NAMALWA (cell line): ENCODE results near the gene HSH2D.
"Not testable (repeated sequence)": the region's sequence is repeated elsewhere in the genome, so short reads cannot be mapped to it uniquely, and the experiment has no call there.

ENCODE experiments used
- DNase-seq: peaks from one replicate; pipeline ENCODE4 v3.0.0-alpha.2; 2015; ENCODE audit warnings: low spot score

Gene HSH2D

DNA sequence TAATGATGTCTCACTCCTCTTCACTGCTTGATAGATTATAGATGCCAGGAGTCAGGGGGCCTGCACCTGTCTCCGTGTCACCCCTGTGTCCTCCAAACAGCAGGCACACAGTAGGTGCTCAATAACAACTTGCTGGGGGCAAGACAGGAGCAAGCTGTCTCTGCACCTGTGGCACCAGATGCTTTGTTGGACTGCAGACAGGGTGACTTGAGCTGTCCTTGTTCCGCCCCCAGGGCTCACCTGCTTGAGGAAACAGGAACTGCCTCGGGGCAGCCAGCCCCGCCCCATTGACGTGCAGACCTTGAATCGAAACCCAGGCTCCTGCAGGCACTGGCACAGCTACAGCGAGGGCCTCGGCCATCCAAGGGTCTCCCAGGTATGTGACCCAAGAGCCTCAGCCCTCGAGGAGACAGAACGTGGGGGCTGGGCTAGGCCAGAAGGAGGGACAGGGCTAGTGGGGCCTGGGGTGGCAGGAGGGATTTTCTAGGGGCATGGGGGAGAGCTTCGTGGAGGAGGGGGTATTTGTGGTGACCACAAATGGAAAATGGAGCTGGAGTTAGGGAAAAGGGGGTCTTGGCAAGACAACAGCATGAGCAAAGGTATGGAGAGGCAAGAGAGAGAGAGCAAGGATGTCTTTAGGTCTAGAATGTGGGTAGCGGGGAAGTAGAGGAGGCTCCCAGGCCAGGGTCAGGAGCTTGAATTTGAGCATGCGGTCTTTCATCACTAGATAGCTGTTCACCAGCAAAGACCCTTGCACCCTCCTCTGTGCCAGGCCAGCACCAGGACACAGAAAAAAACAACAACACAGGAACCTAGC lies at the start of gene HSH2D:
HSH2D (plus strand) TSS at position 287 of the 817 bp plus-strand sequence. CDS start 5,066 bp downstream, outside the sequence.
- peak; percentile 97 for DNase-seq

DNA sequence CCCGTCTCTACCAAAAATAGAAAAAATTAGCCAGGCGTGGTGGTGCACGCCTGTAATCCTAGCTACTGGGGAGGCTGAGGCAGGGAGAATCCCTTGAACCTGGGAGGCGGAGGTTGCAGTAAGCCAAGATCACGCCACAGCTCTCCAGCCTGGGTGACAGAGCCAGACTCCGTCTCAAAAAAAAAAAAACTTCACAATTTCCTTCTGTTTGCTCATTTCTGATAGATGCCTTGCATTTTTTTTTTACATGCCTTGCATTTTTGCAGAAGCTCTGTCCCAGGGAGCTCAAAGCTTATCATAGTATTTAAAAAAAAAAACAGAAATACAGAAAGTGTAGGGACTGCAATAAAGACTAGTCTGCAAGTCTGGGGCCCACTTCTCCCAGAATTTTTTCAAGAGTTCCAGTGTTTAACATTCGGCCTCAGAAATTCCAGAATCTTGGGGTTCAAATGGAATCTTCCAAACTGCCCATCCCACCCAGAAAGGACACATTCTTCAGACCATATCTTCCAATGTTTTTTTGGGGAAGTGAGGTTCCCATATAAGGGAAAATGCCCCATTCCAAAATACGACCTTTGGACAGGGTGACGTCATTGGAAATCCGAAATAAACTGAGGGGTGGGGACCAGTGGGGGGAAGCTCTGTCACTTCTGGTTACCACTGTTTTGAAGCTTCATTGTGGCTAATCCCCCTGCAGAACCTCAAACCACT lies 49.0 kb upstream of the HSH2D start:
- no peak for DNase-seq

GRCh38 chr19:16095071-16095571 lies 48.4 kb upstream of the HSH2D start:
- no peak for DNase-seq

DNA sequence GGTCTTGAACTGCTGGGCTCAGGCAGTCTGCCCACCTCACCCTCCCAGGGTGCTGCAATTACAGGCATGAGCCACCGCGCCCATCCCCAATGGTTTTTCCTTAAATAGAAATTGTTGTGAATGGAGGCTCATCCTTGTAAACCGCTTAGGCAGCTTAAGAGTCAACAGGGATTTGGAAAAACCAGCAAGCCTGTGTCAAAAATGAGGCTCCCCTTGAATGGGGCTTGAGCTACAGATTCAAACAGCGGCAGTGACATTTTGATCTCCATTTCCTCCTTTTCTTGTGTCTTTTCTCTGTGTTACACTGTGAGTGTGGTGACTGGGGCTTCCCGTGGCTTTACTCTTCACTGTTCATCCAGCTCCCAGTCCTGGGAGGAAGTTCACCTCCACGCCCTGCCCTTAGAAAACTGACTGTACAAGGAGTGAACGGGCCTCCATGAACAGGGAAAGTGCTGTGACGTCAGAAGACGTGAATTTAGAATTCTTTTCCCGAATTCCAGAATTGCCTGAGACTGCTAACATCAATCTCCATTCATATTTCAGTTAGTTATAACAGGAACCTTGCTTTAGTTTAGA lies 47.1 kb upstream of the HSH2D start:
- no peak for DNase-seq

DNA sequence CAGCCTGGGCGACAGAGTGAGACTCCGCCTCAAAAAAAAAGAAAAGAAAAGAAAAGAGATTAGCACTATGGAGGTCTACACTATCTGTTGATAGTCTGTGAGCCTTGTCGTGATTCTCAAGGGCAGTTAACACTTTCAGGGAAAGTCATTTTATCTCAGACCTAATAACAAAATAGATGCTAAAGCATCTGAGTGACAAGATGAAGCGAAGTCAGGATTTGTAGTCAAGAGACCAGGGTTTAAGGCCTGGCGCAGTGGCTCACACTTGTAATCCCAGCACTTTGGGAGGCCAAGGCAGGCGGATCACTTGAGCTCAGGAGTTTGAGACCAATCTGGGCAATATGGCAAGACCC lies 45.1 kb upstream of the HSH2D start:
- no peak for DNase-seq

DNA sequence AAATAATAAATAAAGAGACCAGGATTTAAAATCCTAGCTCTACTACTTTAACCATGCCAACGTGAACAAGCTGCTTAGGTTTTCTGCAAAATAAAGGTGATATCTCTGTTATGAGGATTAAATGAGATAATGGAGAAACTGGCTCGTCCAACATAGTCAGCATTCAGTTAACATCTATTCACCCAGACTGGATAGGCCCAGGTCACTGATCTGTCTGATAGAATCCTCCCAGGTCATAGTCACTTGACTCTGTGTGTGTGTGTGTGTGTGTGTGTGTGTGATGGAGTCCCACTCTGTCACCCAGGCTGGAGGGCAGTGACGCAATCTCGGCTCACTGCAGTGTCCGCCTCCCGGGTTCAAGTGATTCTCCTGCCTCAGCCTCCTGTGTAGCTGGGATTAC lies 44.7 kb upstream of the HSH2D start:
- no peak for DNase-seq

GRCh38 chr19:16099314-16099965 lies 44.0 kb upstream of the HSH2D start:
- not testable (repeated sequence) for DNase-seq

GRCh38 chr19:16100524-16100923 lies 43.0 kb upstream of the HSH2D start:
- DNase-seq, result no peak

- DNase-seq, result no peak
These were observed 38.8 kb upstream of the HSH2D start for GRCh38 chr19:16104722-16105121.

DNA sequence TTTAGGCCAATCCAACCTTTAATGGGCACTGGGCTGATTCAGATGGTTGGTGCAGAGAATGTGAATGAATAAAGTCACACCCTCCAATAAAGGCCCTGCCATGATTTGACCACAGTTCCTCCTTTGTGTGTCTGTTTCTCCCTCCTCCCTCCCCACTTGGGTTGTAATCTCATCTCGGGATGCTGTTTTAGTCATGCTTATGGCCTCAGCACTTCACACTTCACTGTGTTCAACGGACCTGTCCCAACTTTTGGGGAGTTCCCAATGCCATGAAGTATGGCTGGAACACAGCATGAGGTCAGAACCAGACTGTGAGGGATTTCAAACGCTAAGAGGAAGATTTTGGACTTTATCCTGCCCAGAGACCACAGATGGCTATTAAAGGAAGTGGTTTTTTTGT lies 37.4 kb upstream of the HSH2D start:
- no peak for DNase-seq

GRCh38 chr19:16111160-16111908 lies 32.2 kb upstream of the HSH2D start, which contains the start of gene RAB8A:
Gene RAB8A (plus strand): TSS chr19:16111889. CDS start chr19:16111902, 13 bp downstream.
- peak; percentile 99 for DNase-seq

GRCh38 chr19:16111909-16112752 lies 31.4 kb upstream of the HSH2D start:
- DNase-seq, result no peak

- peak; percentile 33 for DNase-seq
These were observed 30.7 kb upstream of the HSH2D start for GRCh38 chr19:16112778-16113177.

DNA sequence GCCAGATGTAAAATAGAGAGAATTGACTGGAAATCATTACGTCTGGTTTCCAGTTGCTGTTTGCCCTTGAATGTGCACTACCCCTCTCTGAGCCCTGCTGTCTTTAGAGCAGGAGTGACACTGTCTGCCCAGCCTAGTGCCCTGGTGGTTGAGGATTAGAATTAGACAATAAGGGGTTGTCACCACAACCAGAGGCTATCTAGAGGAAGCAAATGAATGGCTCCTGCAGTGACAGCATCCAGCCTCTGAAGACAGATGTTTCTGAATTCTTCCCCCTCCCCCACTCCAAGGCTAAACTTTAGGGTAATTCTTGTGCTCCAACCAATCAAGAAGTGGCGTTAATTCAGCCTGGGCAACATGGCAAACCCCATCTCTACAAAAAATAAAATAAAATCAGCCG lies 29.8 kb upstream of the HSH2D start:
- peak; percentile 70 for DNase-seq

DNA sequence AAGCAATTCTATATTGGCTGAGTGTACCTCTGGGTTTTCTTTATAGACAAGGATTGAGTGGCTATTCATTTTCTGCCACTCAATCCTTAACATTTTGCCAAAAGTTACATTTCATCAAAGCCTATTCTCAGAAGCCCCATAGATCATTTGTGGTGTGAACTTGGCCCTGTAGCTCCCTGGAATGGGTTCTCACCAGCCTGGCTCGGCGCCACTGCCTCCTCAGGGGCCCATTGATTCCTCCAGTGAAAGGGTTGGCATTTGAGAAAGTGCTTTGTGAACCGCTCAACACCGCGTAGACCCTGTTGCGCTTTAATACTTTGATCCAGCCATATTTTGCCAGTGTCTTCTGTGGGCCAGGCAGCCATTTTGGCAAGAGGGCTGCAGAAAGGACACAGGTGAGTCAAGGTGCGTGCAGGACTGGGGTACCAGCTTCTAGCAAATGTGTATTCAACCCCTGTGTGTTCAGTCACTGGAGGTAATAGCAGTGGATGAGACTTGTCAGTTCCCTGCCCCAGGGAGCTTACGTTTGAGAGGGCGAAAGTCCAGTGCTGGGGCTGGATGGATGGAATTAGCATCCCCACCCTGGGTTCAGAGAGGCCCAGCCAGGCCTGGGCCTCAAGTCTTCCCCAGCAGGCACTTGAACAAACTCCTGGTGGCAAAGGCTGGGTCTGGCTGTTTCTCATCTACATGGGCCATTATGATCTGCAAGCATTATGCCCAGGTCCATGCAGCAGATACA lies 28.0 kb upstream of the HSH2D start:
- DNase-seq, result no peak

GRCh38 chr19:16116067-16116466 lies 27.4 kb upstream of the HSH2D start:
- DNase-seq, result no peak

DNA sequence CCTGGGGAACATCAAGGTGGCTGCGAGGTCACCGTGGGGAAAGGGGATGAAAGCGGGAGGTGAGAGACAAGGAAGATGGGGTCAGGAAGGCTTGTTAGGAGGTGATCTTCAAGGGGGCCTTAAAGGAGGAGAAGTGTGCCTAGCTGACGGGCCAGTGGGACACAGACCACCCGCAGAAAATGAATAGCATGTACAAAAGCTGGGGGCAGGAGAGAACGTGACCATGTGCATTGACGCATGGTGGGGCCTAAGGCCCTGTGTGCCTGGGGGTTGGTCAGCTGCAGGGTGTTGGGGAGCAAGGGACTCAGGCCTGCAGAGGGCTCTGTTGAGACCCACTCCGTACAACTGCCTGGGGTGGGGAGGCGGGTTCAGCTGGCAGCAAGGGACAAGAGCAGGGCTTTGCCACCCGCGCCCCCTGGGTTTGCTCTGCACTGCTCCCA lies 25.9 kb upstream of the HSH2D start:
- DNase-seq, result peak; percentile 72

GRCh38 chr19:16118489-16119033 lies 24.9 kb upstream of the HSH2D start:
- peak; percentile 96 for DNase-seq

DNA sequence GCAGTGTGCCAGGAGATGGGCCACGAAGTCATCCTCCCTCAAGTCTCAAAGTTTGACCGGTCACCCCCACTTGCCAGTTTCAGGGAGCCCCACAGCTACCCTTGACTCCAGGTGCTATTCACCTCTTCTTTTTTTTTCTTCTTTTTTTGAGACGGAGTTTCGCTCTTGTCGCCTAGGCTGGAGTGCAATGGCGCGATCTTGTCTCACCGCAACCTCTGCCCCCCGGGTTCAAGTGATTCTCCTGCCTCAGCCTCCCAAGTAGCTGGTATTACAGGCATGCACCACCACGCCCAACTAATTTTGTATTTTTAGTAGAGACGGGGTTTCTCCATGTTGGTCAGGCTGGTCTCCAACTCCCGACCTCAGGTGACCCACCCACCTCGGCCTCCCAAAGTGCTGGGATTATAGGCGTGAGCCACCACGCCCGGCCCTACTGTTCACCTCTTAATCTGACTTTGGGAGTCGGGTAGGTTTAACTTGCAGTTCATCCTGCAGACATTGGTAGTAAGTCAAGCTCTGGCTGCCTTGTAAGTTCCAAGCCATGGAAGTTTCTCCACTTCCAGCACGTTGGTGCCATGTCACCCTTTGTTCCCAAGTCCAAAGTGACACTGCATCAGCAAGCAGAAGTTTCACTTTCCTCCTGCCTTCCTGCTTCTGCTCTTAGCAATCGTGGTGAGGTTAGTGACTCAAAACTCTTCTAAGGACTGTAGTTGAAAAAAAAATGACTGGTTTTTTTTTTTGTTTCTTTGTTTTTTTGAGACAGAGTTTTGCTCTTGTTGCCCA lies 24.2 kb upstream of the HSH2D start:
- DNase-seq, result not testable (repeated sequence)
